ENCODE measurements around the gene GP5.

GP5 gene

DNA sequence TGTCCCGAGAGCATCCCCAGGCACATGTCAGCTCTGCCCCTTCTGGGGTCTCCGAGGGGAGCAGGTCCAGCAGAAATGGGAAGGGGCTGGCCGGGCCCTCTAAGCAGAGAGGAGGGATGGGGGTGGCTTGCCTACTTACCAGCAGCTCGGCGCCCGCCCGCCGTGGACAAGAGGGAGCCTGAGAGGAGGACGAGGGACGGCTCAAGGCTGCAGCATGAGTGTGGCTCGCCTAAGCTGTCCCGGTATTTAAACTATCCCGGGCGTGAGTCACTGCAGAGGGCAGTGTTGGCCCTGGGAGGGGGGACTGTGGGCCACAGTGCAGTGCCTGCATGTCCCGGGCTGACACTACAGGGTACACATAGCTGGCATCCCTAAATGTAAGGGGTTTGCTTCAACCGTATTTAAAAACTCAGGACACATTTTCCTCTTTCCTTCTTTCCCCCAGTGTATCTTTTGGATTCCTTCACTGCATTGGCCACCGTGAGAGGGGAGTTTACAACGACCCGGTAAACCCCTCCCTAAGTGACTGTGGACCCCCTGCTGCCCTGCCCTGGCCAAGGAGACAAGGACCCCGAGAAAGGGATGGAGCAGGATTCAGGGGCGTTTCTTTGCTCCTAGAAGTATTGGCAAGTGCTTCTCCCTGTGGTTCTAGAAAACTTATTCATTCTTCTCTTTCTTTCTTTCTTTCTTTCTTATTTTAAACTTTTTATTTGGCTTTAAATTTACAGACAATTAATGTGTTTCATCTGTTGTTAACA, 29.4 kb downstream of the GP5 start, which contains the start of gene LRRC15:
TSS of gene LRRC15 (minus strand) at position 222 of the 758 bp plus-strand sequence. CDS start 8,700 bp downstream, outside the sequence.
- TF ChIP-seq EP300 (IDR thresholded peaks at IDR 0.05; ENCODE audit: borderline replicate concordance) (no peak), RAD21 (IDR thresholded peaks at IDR 0.05; ENCODE audit: low read depth) (peak; percentile 37; the same call in 1 of the 2 replicates), TEAD4 (IDR thresholded peaks at IDR 0.05) (peak; percentile 38; the same call in 1 of the 2 replicates)

- no peak for TF ChIP-seq CREB1 (IDR thresholded peaks at IDR 0.05; ENCODE audit: low read depth)
- TF ChIP-seq TCF12 (IDR thresholded peaks at IDR 0.05; ENCODE audit: low read depth): no peak
- TF ChIP-seq FOXM1 (IDR thresholded peaks at IDR 0.05; ENCODE audit: borderline replicate concordance, low read depth): no peak
- no peak for TF ChIP-seq NFIC (IDR thresholded peaks at IDR 0.05)
- no peak for TF ChIP-seq RAD21 (IDR thresholded peaks at IDR 0.05; ENCODE audit: low read depth)
- TF ChIP-seq EP300 (IDR thresholded peaks at IDR 0.05; ENCODE audit: borderline replicate concordance): no peak
- TF ChIP-seq EGR1 (IDR thresholded peaks at IDR 0.05): no peak
- TF ChIP-seq ZBTB7A (IDR thresholded peaks at IDR 0.05; ENCODE audit: low read depth): no peak
- TF ChIP-seq TAF1 (IDR thresholded peaks at IDR 0.05; ENCODE audit: low read depth): no peak
- TF ChIP-seq CEBPB (IDR thresholded peaks at IDR 0.05): no peak
- TF ChIP-seq YY1 (IDR thresholded peaks at IDR 0.05; ENCODE audit: low read depth): no peak
- TF ChIP-seq TEAD4 (IDR thresholded peaks at IDR 0.05): no peak
- TF ChIP-seq, protein P1, sequence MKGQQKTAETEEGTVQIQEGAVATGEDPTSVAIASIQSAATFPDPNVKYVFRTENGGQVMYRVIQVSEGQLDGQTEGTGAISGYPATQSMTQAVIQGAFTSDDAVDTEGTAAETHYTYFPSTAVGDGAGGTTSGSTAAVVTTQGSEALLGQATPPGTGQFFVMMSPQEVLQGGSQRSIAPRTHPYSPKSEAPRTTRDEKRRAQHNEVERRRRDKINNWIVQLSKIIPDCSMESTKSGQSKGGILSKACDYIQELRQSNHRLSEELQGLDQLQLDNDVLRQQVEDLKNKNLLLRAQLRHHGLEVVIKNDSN (IDR thresholded peaks at IDR 0.05): no peak
- no peak for TF ChIP-seq MAX (IDR thresholded peaks at IDR 0.05)
- TF ChIP-seq, protein P2, sequence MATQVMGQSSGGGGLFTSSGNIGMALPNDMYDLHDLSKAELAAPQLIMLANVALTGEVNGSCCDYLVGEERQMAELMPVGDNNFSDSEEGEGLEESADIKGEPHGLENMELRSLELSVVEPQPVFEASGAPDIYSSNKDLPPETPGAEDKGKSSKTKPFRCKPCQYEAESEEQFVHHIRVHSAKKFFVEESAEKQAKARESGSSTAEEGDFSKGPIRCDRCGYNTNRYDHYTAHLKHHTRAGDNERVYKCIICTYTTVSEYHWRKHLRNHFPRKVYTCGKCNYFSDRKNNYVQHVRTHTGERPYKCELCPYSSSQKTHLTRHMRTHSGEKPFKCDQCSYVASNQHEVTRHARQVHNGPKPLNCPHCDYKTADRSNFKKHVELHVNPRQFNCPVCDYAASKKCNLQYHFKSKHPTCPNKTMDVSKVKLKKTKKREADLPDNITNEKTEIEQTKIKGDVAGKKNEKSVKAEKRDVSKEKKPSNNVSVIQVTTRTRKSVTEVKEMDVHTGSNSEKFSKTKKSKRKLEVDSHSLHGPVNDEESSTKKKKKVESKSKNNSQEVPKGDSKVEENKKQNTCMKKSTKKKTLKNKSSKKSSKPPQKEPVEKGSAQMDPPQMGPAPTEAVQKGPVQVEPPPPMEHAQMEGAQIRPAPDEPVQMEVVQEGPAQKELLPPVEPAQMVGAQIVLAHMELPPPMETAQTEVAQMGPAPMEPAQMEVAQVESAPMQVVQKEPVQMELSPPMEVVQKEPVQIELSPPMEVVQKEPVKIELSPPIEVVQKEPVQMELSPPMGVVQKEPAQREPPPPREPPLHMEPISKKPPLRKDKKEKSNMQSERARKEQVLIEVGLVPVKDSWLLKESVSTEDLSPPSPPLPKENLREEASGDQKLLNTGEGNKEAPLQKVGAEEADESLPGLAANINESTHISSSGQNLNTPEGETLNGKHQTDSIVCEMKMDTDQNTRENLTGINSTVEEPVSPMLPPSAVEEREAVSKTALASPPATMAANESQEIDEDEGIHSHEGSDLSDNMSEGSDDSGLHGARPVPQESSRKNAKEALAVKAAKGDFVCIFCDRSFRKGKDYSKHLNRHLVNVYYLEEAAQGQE (IDR thresholded peaks at IDR 0.05; ENCODE audit: low read depth): no peak
Measured at GRCh38 chr3:194368918-194369317, 30.1 kb downstream of the GP5 start.

GRCh38 chr3:194367992-194368841, 30.8 kb downstream of the GP5 start:
- TF ChIP-seq CEBPB (IDR thresholded peaks at IDR 0.05): no peak
- TF ChIP-seq TCF12 (IDR thresholded peaks at IDR 0.05; ENCODE audit: low read depth): no peak
- TF ChIP-seq, protein P1 (IDR thresholded peaks at IDR 0.05): no peak
- TF ChIP-seq, protein P2 (IDR thresholded peaks at IDR 0.05; ENCODE audit: low read depth): no peak
- no peak for TF ChIP-seq RAD21 (IDR thresholded peaks at IDR 0.05; ENCODE audit: low read depth)
- no peak for TF ChIP-seq FOXM1 (IDR thresholded peaks at IDR 0.05; ENCODE audit: borderline replicate concordance, low read depth)
- TF ChIP-seq TAF1 (IDR thresholded peaks at IDR 0.05; ENCODE audit: low read depth): no peak
- no peak for TF ChIP-seq EP300 (IDR thresholded peaks at IDR 0.05; ENCODE audit: borderline replicate concordance)
- TF ChIP-seq MAX (IDR thresholded peaks at IDR 0.05): no peak
- no peak for TF ChIP-seq CREB1 (IDR thresholded peaks at IDR 0.05; ENCODE audit: low read depth)

- TF ChIP-seq TAF1 (IDR thresholded peaks at IDR 0.05; ENCODE audit: low read depth) (no peak), ZBTB7A (IDR thresholded peaks at IDR 0.05; ENCODE audit: low read depth) (no peak), CEBPB (IDR thresholded peaks at IDR 0.05) (no peak), NFIC (IDR thresholded peaks at IDR 0.05) (no peak), FOXM1 (IDR thresholded peaks at IDR 0.05; ENCODE audit: borderline replicate concordance, low read depth) (no peak), YY1 (IDR thresholded peaks at IDR 0.05; ENCODE audit: low read depth) (no peak), RAD21 (IDR thresholded peaks at IDR 0.05; ENCODE audit: low read depth) (no peak), EGR1 (IDR thresholded peaks at IDR 0.05) (no peak), TCF12 (IDR thresholded peaks at IDR 0.05; ENCODE audit: low read depth) (no peak), EP300 (IDR thresholded peaks at IDR 0.05; ENCODE audit: borderline replicate concordance) (no peak), CREB1 (IDR thresholded peaks at IDR 0.05; ENCODE audit: low read depth) (no peak), MAX (IDR thresholded peaks at IDR 0.05) (no peak), TEAD4 (IDR thresholded peaks at IDR 0.05) (no peak)
- TF ChIP-seq, protein P2 (IDR thresholded peaks at IDR 0.05; ENCODE audit: low read depth): no peak
- TF ChIP-seq, protein P1 (IDR thresholded peaks at IDR 0.05): no peak
Measured at GRCh38 chr3:194365978-194366490, 33.0 kb downstream of the GP5 start.
